ENCODE results near the gene FHL5.

The FHL5 gene

DNA sequence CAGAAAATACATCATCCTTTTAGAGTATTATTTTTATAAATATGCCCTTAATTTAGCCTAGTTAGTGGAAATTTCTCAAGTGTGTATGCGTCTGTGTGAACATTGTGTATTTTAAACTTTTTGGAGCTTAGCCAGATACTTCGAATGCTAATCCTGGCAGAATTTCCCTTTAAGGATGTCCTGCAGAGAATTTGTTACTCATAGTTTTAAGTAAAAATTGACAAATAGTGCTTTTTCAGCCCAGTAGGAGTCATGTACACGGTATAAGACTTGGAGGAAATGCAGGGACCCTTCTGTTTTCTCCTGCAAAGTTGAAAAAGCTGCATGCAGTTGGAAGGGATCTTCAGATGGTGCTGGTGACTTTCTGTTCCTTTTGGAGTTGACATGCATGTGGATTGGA is at the start of gene FHL5:
Gene FHL5 (plus strand): TSS at position 243 of the 400 bp plus-strand sequence. CDS start 40,486 bp downstream, outside the sequence.
- TF ChIP-seq, protein P1, sequence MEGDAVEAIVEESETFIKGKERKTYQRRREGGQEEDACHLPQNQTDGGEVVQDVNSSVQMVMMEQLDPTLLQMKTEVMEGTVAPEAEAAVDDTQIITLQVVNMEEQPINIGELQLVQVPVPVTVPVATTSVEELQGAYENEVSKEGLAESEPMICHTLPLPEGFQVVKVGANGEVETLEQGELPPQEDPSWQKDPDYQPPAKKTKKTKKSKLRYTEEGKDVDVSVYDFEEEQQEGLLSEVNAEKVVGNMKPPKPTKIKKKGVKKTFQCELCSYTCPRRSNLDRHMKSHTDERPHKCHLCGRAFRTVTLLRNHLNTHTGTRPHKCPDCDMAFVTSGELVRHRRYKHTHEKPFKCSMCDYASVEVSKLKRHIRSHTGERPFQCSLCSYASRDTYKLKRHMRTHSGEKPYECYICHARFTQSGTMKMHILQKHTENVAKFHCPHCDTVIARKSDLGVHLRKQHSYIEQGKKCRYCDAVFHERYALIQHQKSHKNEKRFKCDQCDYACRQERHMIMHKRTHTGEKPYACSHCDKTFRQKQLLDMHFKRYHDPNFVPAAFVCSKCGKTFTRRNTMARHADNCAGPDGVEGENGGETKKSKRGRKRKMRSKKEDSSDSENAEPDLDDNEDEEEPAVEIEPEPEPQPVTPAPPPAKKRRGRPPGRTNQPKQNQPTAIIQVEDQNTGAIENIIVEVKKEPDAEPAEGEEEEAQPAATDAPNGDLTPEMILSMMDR (conservative IDR thresholded peaks at IDR 0.05; ENCODE audit: low read depth, low read length): no peak
- no peak within 1 kb of the TSS for H3K27ac ChIP-seq
- no peaks in the 10 kb centered on the region for H3K4me1 ChIP-seq (ENCODE audit: low read depth, poor library complexity, severe bottlenecking)
- no peaks in the 10 kb centered on the region for H3K36me3 ChIP-seq (ENCODE audit: insufficient read depth)
- no peak within 1 kb of the TSS for H3K9ac ChIP-seq
- no peak within 1 kb of the TSS for H3K4me3 ChIP-seq (IDR thresholded peaks at IDR 0.05; ENCODE audit: insufficient read depth, low read depth, low read length)
- no peak within 1 kb of the TSS for H3K4me2 ChIP-seq
- no peaks in the 10 kb centered on the region for H3K79me2 ChIP-seq (ENCODE audit: insufficient read depth, low read depth)
- no peaks in the 10 kb centered on the region for H3K27me3 ChIP-seq (ENCODE audit: insufficient read depth, low read depth)
- no peak within 1 kb of the TSS for H2AFZ ChIP-seq (ENCODE audit: low read depth)
- H4K20me1 ChIP-seq (ENCODE audit: insufficient read depth): no peaks in the 10 kb centered on the region

GRCh38 chr6:96520171-96521115 is 42.5 kb upstream of the FHL5 start:
- Histone ChIP-seq H4K20me1 (ENCODE audit: insufficient read depth) (no peaks in the 10 kb centered on the region), H3K4me1 (ENCODE audit: low read depth, poor library complexity, severe bottlenecking) (peaks cover 23% of the 10 kb centered on the region), H3K27me3 (ENCODE audit: insufficient read depth, low read depth) (no peaks in the 10 kb centered on the region), H3K36me3 (ENCODE audit: insufficient read depth) (no peaks in the 10 kb centered on the region), H2AFZ (ENCODE audit: low read depth) (peak overlapping the region; percentile 52), H3K27ac (peak overlapping the region; percentile 91; the same call in 1 of the 2 replicates), H3K79me2 (ENCODE audit: insufficient read depth, low read depth) (no peaks in the 10 kb centered on the region), H3K4me3 (IDR thresholded peaks at IDR 0.05; ENCODE audit: insufficient read depth, low read depth, low read length) (no peak overlapping the region), H3K4me2 (peak overlapping the region; percentile 88), H3K9ac (peak overlapping the region; percentile 96; the same call in 1 of the 2 replicates)
- TF ChIP-seq, protein P1 (conservative IDR thresholded peaks at IDR 0.05; ENCODE audit: low read depth, low read length): no peak

GRCh38 chr6:96521306-96521643 is 41.7 kb upstream of the FHL5 start:
- Histone ChIP-seq H3K79me2 (ENCODE audit: insufficient read depth, low read depth) (no peaks in the 10 kb centered on the region), H3K4me1 (ENCODE audit: low read depth, poor library complexity, severe bottlenecking) (peaks cover 23% of the 10 kb centered on the region), H3K4me2 (peak overlapping the region; percentile 88), H3K36me3 (ENCODE audit: insufficient read depth) (no peaks in the 10 kb centered on the region), H3K9ac (peak overlapping the region; percentile 96), H2AFZ (ENCODE audit: low read depth) (peak overlapping the region; percentile 52), H3K27ac (peak overlapping the region; percentile 91; the same call in 1 of the 2 replicates), H3K4me3 (IDR thresholded peaks at IDR 0.05; ENCODE audit: insufficient read depth, low read depth, low read length) (no peak overlapping the region), H4K20me1 (ENCODE audit: insufficient read depth) (no peaks in the 10 kb centered on the region), H3K27me3 (ENCODE audit: insufficient read depth, low read depth) (no peaks in the 10 kb centered on the region)
- TF ChIP-seq, protein P1 (conservative IDR thresholded peaks at IDR 0.05; ENCODE audit: low read depth, low read length): no peak

DNA sequence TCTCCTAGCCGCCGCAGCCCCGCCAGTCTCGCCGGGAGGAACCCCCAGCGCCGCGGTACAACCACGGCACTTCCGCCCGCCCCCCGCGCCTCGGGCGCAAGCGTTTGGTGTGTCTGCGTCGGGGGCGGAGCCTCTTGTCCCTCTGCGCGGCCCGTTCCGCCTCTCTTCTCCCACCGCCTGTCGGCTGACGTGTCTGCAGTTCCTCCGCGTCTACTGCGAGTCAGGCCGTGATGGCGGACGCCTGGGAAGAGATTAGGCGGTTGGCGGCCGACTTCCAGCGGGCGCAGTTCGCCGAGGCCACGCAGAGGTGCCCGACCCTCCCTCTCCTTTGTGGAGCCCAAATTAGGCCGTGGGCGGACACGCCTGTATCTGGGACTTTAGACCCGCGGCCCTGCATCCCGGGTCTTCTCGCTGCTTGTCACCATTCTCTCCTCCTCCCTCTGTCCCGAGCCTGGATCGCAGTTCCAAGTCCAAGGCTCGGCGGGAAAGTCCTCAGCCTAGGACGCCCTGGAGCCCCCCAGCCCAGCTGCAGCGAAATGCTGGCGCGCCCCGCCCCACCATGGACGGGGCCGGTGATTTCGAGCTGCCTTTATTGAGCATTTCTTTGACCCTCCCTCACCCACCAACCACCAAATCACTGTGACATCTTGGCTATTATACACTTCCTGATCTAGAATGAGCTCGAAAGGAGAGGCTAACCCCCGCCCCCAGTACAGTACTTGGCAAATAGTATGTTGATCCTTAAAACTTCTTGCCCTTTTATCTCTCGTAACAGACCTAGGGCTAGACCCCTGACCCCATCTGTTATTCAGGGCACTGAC is 41.1 kb upstream of the FHL5 start, which contains the start of gene UFL1:
Gene UFL1 (plus strand): TSS at position 163 of the 821 bp plus-strand sequence. CDS start 68 bp downstream, at position 231.
- H3K36me3 ChIP-seq (ENCODE audit: insufficient read depth): no peaks in the 10 kb centered on the region
- no peaks in the 10 kb centered on the region for H3K27me3 ChIP-seq (ENCODE audit: insufficient read depth, low read depth)
- H3K27ac ChIP-seq: peak within 1 kb of the TSS; percentile 91
- no peaks in the 10 kb centered on the region for H3K79me2 ChIP-seq (ENCODE audit: insufficient read depth, low read depth)
- H3K4me2 ChIP-seq: peak within 1 kb of the TSS; percentile 88
- H2AFZ ChIP-seq (ENCODE audit: low read depth): peak within 1 kb of the TSS; percentile 52
- H3K4me1 ChIP-seq (ENCODE audit: low read depth, poor library complexity, severe bottlenecking): peaks cover 23% of the 10 kb centered on the region
- H3K9ac ChIP-seq: peak within 1 kb of the TSS; percentile 96
- TF ChIP-seq, protein P1 (conservative IDR thresholded peaks at IDR 0.05; ENCODE audit: low read depth, low read length): no peak
- no peaks in the 10 kb centered on the region for H4K20me1 ChIP-seq (ENCODE audit: insufficient read depth)
- no peak within 1 kb of the TSS for H3K4me3 ChIP-seq (IDR thresholded peaks at IDR 0.05; ENCODE audit: insufficient read depth, low read depth, low read length)
